GM19023 (cell line): ENCODE results near the gene FAM76B.

Source experiments
- ATAC-seq: cut with Tn5 transposase; IDR thresholded peaks from one replicate; pipeline ENCODE4 v1.9.1; 2021; ENCODE audit warnings: mild to moderate bottlenecking, moderate library complexity; ENCODE audit not compliant: unreplicated experiment

Gene FAM76B

GRCh38 chr11:95734009-95734572 lies 55.5 kb downstream of the FAM76B start:
- no peak for ATAC-seq

- ATAC-seq, result no peak
Measured at GRCh38 chr11:95732930-95733602, 56.5 kb downstream of the FAM76B start.

GRCh38 chr11:95729462-95729861 lies 60.1 kb downstream of the FAM76B start:
- ATAC-seq, result no peak

- ATAC-seq, result no peak
Measured at GRCh38 chr11:95728790-95729189, 60.8 kb downstream of the FAM76B start.

- ATAC-seq, result no peak
Measured at GRCh38 chr11:95728094-95728493, 61.5 kb downstream of the FAM76B start.

- no peak for ATAC-seq
Measured at GRCh38 chr11:95727620-95728019, 62.0 kb downstream of the FAM76B start.

- ATAC-seq, result no peak
Measured at GRCh38 chr11:95727111-95727510, 62.5 kb downstream of the FAM76B start.

- ATAC-seq, result no peak
Measured at GRCh38 chr11:95725196-95725595, 64.4 kb downstream of the FAM76B start.

GRCh38 chr11:95723361-95723942 lies 66.1 kb downstream of the FAM76B start:
- ATAC-seq, result no peak

- ATAC-seq, result no peak
Measured at GRCh38 chr11:95720195-95720594, 69.4 kb downstream of the FAM76B start.
